GM12864 (cell line): ENCODE data around the gene PTPRD.

Experiments used
- DNase-seq: peaks from one replicate; pipeline ENCODE4 v3.0.0-alpha.2; 2011; ENCODE audit warnings: low read depth
- H3K4me3 ChIP-seq: 2 replicates; pipeline ENCODE4 v1.5.1; 2011; ENCODE audit warnings: mild to moderate bottlenecking, low read depth, low read length, control low read depth
- TF ChIP-seq, protein P1 (sequence below): IDR thresholded peaks from 2 replicates; pipeline ENCODE4 v1.5.1; 2011; ENCODE audit warnings: low read depth, mild to moderate bottlenecking, moderate library complexity, low read length, control low read depth, inconsistent platforms; ENCODE audit errors: missing control alignments

Gene PTPRD

DNA sequence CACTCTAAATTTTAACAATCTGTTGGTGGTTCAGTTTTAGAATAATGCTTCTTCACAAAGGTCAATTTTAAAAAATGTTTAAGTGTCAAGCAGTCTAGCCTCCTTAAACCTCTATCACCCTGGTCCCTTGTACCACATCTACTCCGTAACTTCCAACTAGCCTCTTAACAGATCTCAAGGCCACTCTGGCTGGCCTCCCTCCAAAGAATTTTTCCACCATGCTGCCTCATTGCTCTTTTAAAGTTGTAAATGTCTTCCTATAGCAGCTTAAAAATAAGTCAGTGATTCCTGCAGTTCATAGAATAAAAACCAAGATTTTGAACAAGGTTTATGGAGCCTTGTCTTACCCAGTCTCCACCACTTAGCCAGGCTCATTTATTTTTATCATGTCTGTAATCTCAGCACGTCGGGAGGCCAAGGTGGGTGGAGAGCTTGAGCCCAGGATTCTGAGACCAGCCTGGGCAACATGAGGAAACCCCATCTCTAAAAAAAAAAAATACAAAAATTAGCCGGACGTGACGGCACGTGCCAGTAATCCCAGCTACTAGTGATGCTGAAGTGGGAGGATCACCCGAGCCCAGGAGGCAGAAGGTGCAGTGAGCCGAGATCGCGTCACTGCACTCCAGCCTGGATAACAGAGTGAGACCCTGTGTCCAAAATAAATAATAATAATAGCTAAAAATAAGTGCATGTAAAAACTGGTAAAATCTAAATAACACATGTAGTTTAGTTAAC, 1888.4 kb downstream of the PTPRD start:
- DNase-seq, result no peak
- H3K4me3 ChIP-seq, result no peak overlapping the region
- TF ChIP-seq, protein P1, sequence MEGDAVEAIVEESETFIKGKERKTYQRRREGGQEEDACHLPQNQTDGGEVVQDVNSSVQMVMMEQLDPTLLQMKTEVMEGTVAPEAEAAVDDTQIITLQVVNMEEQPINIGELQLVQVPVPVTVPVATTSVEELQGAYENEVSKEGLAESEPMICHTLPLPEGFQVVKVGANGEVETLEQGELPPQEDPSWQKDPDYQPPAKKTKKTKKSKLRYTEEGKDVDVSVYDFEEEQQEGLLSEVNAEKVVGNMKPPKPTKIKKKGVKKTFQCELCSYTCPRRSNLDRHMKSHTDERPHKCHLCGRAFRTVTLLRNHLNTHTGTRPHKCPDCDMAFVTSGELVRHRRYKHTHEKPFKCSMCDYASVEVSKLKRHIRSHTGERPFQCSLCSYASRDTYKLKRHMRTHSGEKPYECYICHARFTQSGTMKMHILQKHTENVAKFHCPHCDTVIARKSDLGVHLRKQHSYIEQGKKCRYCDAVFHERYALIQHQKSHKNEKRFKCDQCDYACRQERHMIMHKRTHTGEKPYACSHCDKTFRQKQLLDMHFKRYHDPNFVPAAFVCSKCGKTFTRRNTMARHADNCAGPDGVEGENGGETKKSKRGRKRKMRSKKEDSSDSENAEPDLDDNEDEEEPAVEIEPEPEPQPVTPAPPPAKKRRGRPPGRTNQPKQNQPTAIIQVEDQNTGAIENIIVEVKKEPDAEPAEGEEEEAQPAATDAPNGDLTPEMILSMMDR, result no peak

DNA sequence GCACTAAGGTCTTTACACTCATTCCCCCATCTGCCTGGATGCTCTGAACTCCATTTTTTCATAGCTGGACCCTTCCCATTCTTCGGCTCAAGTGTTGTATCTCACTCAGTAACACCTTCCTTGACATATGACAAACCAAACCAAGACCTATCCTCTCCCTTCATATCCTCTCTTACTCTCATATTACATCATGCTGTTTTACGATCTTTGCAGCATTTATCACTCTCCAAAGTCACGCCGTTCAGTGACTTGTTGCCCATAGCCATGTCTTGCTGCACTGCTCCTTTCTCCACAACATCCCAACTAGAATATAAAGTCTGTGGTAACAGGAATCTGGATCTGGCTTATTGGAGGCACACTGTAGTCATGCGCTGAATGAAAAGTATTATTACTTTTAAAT, 1889.6 kb downstream of the PTPRD start:
- H3K4me3 ChIP-seq, result no peak overlapping the region
- no peak for DNase-seq
- TF ChIP-seq, protein P1, result no peak

DNA sequence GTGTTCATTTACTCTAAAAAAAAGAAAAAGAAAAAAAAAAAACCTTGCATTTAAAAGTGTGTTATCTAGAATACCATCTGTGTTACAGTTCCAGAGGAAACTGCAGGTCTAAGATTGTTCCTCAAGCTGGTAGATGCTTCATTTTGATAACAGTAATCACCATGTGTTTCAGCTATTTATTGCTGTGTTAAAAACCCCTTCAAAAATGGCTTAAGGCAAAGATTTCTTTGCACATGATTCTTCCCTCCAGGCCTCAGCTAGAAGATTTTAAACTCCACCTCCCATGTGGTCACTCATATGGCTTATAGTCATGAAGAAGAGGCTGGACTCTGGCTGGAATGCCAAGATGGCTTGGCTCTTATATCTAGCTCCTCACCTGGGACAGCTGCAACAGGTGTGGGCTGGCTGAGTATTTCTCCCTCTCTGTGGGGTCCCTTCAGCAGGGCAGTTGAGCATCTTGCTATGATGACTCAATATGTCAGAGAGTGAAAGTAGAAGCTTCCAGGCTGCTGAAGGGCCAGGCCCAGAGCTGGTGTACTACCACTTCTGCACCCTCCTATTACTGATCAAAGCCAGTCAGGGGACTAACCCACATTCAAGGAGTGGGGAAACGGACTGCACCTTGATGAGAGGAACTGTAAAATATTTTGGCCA, 1892.8 kb downstream of the PTPRD start:
- H3K4me3 ChIP-seq, result no peak overlapping the region
- TF ChIP-seq, protein P1, result no peak
- DNase-seq, result no peak

DNA sequence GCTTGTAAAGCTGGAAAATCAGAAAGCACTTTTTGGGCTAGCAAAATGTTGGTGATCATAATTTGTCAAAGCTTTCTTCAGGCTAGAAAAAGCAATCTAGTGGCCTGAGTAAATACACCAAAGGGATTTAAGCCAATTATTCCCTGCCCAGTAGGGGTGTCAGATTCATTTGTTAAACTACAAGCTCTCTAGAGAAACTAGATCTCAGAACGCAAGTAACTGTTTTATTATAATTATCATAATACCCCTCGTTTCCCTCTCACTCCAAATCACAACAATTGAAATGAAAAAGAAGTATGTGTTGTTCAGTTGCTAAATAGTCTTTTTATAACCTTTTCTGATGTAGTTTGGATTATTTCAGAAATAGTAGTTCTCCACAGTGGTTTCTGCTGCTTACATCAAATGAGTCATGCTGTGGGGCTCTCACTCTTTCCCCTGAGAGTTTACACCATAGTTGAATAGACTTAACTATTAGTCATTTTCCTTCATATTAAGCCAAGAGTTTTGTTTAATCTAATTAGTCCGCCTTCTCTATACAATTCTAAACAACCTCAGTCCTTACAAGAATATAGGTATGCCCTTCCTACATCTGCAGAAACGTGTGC, 1894.6 kb downstream of the PTPRD start:
- DNase-seq, result no peak
- TF ChIP-seq, protein P1, result no peak

GRCh38 chr9:8717146-8717545, 1895.7 kb downstream of the PTPRD start:
- TF ChIP-seq, protein P1, result no peak
- no peak overlapping the region for H3K4me3 ChIP-seq

More for the DNA sequence above, 1894.6 kb downstream of the PTPRD start:
- H3K4me3 ChIP-seq, result no peak overlapping the region

DNA sequence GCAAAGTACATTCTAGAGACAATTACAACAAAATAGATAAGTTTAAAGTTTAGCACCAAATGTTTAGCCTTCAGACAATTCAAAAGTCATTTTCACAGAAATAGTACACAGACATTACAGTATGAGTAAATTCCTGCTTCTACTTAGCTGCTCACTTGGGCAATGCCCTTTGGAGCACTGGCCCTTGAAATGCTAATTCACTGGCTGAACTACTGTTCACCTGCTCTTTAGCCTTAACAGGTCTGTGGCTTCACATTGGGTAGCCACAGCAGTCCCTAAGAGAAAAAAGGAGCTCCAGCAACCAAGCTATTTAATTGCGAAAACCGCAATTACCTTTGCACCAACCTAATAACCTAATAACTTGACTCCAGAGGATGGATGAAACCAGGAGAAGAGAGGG, 1897.0 kb downstream of the PTPRD start:
- TF ChIP-seq, protein P1, result no peak

More at GRCh38 chr9:8717146-8717545, 1895.7 kb downstream of the PTPRD start:
- DNase-seq, result no peak

More for the DNA sequence above, 1897.0 kb downstream of the PTPRD start:
- DNase-seq, result no peak
- H3K4me3 ChIP-seq, result no peak overlapping the region
